ENCODE data around the gene DYNC2H1. TPM values are rescaled to one million over a fixed set of nuclear protein-coding genes. Genes with fewer than 3 reads are reported as not detected.

DYNC2H1 gene, protein sequence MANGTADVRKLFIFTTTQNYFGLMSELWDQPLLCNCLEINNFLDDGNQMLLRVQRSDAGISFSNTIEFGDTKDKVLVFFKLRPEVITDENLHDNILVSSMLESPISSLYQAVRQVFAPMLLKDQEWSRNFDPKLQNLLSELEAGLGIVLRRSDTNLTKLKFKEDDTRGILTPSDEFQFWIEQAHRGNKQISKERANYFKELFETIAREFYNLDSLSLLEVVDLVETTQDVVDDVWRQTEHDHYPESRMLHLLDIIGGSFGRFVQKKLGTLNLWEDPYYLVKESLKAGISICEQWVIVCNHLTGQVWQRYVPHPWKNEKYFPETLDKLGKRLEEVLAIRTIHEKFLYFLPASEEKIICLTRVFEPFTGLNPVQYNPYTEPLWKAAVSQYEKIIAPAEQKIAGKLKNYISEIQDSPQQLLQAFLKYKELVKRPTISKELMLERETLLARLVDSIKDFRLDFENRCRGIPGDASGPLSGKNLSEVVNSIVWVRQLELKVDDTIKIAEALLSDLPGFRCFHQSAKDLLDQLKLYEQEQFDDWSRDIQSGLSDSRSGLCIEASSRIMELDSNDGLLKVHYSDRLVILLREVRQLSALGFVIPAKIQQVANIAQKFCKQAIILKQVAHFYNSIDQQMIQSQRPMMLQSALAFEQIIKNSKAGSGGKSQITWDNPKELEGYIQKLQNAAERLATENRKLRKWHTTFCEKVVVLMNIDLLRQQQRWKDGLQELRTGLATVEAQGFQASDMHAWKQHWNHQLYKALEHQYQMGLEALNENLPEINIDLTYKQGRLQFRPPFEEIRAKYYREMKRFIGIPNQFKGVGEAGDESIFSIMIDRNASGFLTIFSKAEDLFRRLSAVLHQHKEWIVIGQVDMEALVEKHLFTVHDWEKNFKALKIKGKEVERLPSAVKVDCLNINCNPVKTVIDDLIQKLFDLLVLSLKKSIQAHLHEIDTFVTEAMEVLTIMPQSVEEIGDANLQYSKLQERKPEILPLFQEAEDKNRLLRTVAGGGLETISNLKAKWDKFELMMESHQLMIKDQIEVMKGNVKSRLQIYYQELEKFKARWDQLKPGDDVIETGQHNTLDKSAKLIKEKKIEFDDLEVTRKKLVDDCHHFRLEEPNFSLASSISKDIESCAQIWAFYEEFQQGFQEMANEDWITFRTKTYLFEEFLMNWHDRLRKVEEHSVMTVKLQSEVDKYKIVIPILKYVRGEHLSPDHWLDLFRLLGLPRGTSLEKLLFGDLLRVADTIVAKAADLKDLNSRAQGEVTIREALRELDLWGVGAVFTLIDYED (N-terminal part only)
- 1 to 10 TPM in 2 of 3 donors, under 1 TPM in 1; 0.98 to 2.3 (median 1.0) TPM for total RNA-seq

DNA sequence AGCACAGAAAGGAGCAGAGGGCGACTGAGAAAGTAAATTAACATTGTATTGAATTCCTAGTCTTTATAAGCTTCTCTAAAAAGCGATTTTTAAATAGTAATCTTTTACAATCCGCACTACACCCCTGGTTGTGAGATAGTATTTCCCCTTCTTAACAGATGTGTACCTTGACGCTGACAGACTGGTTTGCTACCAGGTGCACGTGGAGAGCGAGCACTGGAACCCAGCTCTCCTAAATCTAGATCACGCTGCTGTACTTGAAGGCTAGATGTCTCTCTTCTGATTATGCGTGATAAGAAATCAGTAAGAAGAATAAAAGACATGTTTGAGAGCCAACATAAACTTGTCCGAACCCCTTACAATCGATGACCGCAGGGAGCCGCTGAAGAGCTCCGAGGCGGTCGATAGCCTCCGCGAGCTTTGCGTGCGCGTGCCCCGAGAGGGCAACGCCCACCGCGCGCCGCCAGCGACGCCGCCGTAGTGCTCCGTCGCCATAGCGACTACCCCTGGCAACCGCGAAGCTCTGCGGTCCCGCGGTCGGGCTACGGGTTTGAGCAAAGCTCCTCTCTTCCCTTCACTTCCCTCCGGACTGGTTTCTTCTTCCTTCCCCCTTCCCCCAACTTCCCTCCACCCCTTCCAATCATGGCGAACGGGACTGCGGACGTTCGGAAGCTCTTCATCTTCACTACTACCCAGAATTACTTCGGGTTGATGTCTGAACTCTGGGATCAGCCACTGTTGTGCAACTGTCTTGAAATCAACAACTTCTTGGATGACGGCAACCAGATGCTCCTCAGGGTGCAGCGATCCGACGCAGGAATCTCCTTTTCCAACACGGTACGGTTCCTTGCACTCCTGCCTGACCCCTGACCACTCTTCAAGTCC is at the start of gene DYNC2H1:
Gene DYNC2H1, plus strand, starts transcription at position 494 of the 885 bp plus-strand sequence. Its CDS starts 149 bp downstream, at position 643.
- peaks cover 6% of the 10 kb centered on the region for H3K27me3 Mint-ChIP-seq (ENCODE audit: low read depth)
- no peaks in the 10 kb centered on the region for H3K9me3 Mint-ChIP-seq

DNA sequence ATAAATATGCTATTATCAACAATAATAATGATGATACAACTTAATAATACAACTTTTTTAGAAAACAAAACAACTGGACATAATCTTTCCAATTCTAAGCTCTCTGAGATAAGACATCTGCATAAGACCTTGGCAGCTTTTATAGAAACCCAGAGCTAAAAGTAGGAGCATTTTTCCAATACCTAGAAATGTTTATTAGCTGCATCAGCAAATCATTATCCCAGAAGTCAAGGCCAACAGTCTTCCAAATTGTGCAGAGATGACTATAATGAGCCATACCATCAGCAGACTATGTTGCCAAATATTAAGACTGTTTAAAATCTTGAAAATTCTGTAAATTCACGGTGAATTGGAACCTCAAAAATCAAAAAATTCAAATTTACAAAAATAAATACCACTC is 47.6 kb upstream of the DYNC2H1 start:
- DNase-seq (no peak), ATAC-seq (no peak)
- H3K9me3 Mint-ChIP-seq, result no peaks in the 10 kb centered on the region
- H3K4me1 Mint-ChIP-seq (ENCODE audit: low read depth), result no peaks in the 10 kb centered on the region
- no peaks in the 10 kb centered on the region for H3K27me3 Mint-ChIP-seq (ENCODE audit: low read depth)
- H3K4me3 Mint-ChIP-seq, result no peak overlapping the region
- peaks cover 30% of the 10 kb centered on the region for H3K36me3 Mint-ChIP-seq (ENCODE audit: insufficient read depth)

More for the DNA sequence above, at the start of gene DYNC2H1:
- ATAC-seq (peak; percentile 98), DNase-seq (peak; percentile 81)
- Mint-ChIP-seq H3K4me1 (ENCODE audit: low read depth) (peaks cover 12% of the 10 kb centered on the region), H3K36me3 (ENCODE audit: insufficient read depth) (no peaks in the 10 kb centered on the region), H3K4me3 (peak within 1 kb of the TSS; percentile 93)

DNA sequence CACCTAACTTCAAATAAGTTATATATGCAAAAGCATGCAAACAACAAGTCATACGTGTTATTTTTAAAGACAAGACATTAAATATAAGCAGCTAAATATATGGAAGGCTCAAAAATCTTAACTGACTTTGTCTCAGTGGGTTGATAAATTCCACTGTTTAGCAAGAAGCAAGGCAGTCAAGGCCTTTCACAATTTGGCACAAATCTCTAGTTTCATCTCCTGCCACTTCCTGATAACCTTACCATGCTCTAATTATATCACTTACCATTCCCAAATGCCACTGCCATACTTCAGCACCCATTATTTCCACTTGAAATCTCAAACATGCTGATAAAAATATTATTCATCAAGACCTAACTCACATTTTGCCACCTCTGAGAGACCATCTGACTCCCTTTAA is 42.1 kb upstream of the DYNC2H1 start:
- peaks cover 37% of the 10 kb centered on the region for H3K4me1 Mint-ChIP-seq (ENCODE audit: low read depth)
- H3K27me3 Mint-ChIP-seq (ENCODE audit: low read depth), result no peaks in the 10 kb centered on the region
- no peak overlapping the region for H3K4me3 Mint-ChIP-seq
- peaks cover 37% of the 10 kb centered on the region for H3K36me3 Mint-ChIP-seq (ENCODE audit: insufficient read depth)
- no peak for ATAC-seq
- H3K9me3 Mint-ChIP-seq, result no peaks in the 10 kb centered on the region
- no peak for DNase-seq

DNA sequence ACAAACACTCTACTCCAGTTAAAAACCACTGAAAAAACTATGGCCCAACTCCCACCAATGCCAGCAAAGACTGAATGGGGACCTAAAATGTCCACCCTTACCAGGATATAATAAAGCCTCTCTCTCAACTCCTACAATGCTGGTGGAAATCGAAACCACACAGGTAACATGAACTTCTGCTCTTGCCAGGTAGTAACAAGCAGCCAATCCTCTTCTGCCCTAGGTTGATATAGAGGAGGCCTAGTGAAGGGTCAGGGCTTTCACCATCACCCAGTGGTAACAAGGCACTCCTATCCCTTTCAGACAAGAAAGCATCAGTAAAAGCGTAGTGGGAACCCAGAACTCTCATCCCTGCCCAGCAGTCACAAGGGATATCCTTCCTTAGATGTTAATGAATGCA is 39.9 kb upstream of the DYNC2H1 start:
- Mint-ChIP-seq H3K4me1 (ENCODE audit: low read depth) (peaks cover 40% of the 10 kb centered on the region), H3K36me3 (ENCODE audit: insufficient read depth) (peaks cover 35% of the 10 kb centered on the region), H3K9me3 (no peaks in the 10 kb centered on the region), H3K4me3 (peak overlapping the region; percentile 19), H3K27me3 (ENCODE audit: low read depth) (no peaks in the 10 kb centered on the region)
- no peak for ATAC-seq
- no peak for DNase-seq

DNA sequence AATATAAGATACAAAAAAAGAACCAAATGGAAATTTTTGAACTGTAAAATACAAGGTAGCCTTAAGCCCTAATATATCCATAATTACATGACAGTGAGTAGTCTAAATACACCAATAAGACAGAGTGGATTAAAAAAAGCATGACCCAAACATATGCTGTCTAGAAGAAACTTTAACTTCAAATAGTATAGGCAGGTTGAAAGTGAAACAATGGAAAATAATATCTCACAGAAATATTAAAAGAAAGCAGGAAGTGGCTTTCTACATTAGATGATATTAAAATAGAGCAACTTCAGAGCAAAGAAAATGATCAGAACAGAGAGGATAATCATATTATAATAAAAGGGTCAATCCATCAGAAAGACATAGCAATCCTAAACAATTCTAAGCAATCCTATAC is 39.1 kb upstream of the DYNC2H1 start:
- ATAC-seq (no peak), DNase-seq (no peak)
- Mint-ChIP-seq H3K4me1 (ENCODE audit: low read depth) (peaks cover 40% of the 10 kb centered on the region), H3K27me3 (ENCODE audit: low read depth) (no peaks in the 10 kb centered on the region), H3K4me3 (peak overlapping the region; percentile 4), H3K9me3 (no peaks in the 10 kb centered on the region), H3K36me3 (ENCODE audit: insufficient read depth) (peaks cover 37% of the 10 kb centered on the region)

DNA sequence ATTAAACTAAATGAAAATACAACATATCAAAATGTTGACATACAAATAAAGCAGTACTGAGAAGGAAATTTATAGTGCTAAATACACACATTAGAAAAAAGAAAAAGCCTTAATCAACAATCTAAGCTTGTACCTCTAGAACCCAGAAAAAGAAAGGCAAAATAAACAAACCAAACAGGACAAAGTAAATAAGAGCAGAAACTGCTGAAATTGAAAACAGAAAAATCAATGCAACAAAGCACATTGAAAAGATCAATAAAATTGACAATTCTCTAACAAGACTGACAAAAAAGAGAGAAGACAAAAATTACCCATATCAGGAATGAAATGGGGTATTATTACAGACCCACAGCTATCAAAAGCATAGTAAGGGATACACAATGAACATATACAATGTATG is 38.2 kb upstream of the DYNC2H1 start:
- ATAC-seq (no peak), DNase-seq (no peak)
- Mint-ChIP-seq H3K9me3 (no peaks in the 10 kb centered on the region), H3K36me3 (ENCODE audit: insufficient read depth) (peaks cover 42% of the 10 kb centered on the region), H3K4me3 (no peak overlapping the region), H3K4me1 (ENCODE audit: low read depth) (peaks cover 40% of the 10 kb centered on the region), H3K27me3 (ENCODE audit: low read depth) (no peaks in the 10 kb centered on the region)

DNA sequence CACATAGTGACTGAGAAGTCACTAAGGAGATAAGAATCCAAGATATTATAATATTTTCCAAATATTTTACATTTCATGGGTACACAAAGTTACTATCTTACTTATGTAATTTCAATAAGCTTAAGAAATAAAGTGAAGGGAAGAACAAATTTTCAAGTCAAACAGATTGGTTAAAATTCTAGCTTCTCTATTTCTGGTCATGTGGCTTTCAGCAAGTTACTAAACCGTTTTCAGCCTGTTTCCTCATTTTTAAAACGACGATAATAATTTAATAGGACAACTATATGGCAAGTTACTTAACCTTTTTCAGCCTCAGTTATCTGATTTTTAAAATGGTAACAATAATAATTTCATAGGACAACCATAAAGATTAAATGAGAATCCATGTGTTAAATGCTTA is 32.9 kb upstream of the DYNC2H1 start:
- Mint-ChIP-seq H3K27me3 (ENCODE audit: low read depth) (no peaks in the 10 kb centered on the region), H3K36me3 (ENCODE audit: insufficient read depth) (peaks cover 53% of the 10 kb centered on the region), H3K9me3 (no peaks in the 10 kb centered on the region), H3K4me3 (no peak overlapping the region), H3K4me1 (ENCODE audit: low read depth) (peaks cover 3% of the 10 kb centered on the region)
- ATAC-seq (no peak), DNase-seq (no peak)

DNA sequence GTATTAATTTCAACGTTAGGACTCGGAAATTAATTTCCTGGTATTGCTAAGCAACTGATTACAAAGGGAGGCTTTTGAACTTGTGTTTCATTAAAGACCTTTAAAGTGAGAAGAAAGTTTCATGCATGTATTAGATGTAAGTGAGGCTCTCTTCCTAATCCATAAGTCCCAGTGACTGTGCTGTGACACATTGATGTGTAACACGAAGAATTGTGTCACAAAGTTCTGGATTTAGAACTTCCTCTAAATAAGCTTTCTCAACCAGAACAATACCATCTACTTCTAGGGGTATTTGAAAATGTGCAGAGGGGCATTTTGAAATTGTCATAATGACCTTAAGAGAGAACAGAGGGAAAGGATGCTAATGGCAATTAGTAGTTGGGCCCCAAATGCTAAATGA is 31.7 kb upstream of the DYNC2H1 start:
- ATAC-seq (no peak), DNase-seq (no peak)
- no peaks in the 10 kb centered on the region for H3K4me1 Mint-ChIP-seq (ENCODE audit: low read depth)
- H3K36me3 Mint-ChIP-seq (ENCODE audit: insufficient read depth), result peaks cover 50% of the 10 kb centered on the region
- no peaks in the 10 kb centered on the region for H3K9me3 Mint-ChIP-seq
- no peak overlapping the region for H3K4me3 Mint-ChIP-seq
- H3K27me3 Mint-ChIP-seq (ENCODE audit: low read depth), result no peaks in the 10 kb centered on the region

DNA sequence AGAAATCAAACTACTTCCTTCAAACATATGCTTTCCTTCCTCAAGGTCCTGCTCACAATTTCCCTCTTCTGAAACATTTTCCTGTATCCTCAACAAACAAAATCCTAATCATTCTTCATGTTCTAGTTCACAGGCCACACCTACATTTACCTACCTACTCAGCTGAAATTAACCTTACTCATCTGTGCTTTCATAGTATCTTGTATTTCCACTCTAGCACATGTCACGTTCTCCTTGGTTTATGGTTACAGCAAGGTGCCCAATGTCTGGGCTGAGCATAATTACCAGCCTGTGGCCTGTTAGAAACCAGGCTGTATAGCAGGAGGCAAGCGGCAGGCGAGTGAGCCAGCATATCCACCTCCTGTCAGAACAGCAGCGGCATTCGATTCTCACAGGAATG is 30.5 kb upstream of the DYNC2H1 start:
- DNase-seq, result no peak
- Mint-ChIP-seq H3K4me3 (no peak overlapping the region), H3K27me3 (ENCODE audit: low read depth) (no peaks in the 10 kb centered on the region), H3K9me3 (no peaks in the 10 kb centered on the region), H3K36me3 (ENCODE audit: insufficient read depth) (peaks cover 51% of the 10 kb centered on the region), H3K4me1 (ENCODE audit: low read depth) (no peaks in the 10 kb centered on the region)
- no peak for ATAC-seq

DNA sequence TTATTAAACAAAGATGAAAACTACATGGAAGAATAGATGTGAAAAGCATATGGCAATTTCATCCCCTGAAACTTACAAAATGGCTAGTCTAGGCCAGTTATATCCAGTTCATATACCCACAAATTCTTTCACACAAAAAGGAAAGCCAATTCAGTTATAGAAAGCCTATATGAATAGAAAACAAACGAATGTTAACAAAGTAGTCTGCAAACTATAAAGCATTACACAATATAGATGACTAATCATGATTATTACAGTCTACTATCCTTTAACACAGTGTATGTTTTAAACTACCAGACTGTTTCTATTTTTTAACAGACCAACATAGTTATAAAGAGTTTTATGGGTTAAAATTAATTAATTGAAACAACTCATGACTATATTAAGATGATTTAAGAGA is 29.4 kb upstream of the DYNC2H1 start:
- ATAC-seq (no peak), DNase-seq (no peak)
- H3K36me3 Mint-ChIP-seq (ENCODE audit: insufficient read depth), result peaks cover 51% of the 10 kb centered on the region
- no peaks in the 10 kb centered on the region for H3K9me3 Mint-ChIP-seq
- H3K4me3 Mint-ChIP-seq, result no peak overlapping the region
- H3K27me3 Mint-ChIP-seq (ENCODE audit: low read depth), result no peaks in the 10 kb centered on the region
- H3K4me1 Mint-ChIP-seq (ENCODE audit: low read depth), result no peaks in the 10 kb centered on the region

DNA sequence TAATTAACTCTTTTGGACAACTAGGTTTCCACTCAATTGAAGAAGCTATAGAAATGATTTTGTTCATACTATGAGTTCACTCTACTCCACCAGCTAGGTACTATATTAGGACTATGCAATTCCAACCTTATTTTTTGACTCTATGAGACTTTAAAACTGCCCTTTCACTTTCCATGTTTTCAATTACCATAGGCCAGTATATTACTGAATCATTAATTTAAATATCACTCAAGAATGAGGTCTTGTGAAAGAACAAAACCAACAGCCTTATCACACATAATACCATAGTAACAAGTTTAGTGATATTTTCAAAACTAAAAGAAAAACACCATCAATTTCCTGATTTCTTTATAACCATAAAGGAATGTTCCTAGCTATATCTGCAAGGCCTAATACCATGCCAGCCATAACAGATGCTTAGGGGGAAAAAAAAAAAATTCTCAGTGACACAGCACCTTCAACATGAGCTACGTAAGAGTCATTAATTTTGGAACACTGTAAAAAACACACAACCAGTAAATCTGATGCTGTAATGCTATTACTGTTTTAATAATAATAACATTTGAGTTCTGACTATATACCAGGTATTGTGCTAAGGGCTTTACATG is 23.4 kb upstream of the DYNC2H1 start:
- Mint-ChIP-seq H3K27me3 (ENCODE audit: low read depth) (no peaks in the 10 kb centered on the region), H3K4me3 (no peak overlapping the region), H3K4me1 (ENCODE audit: low read depth) (peaks cover 30% of the 10 kb centered on the region)

DNA sequence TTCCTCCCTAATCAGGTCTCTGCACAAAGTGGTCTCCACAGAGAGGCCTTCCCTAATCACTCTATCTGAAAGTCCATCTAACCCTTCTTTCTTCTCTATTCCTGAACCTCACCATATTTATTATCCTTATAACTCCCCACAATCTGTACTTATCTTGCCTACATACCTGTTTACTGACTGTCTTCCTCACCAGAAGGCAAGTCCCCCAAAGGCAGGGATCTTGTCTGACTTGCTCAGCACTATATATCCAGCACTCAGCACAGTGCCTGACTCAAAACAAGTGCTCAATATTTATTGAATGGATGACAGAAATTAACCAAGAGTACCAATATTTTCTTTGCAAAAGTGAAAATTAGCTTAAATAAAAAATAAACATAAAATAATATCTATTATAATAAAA is 22.8 kb upstream of the DYNC2H1 start:
- no peak for ATAC-seq
- DNase-seq, result no peak
- Mint-ChIP-seq H3K36me3 (ENCODE audit: insufficient read depth) (peaks cover 26% of the 10 kb centered on the region), H3K27me3 (ENCODE audit: low read depth) (no peaks in the 10 kb centered on the region), H3K4me1 (ENCODE audit: low read depth) (peaks cover 30% of the 10 kb centered on the region), H3K9me3 (no peaks in the 10 kb centered on the region), H3K4me3 (no peak overlapping the region)

More for the DNA sequence above, 23.4 kb upstream of the DYNC2H1 start:
- ATAC-seq (no peak), DNase-seq (no peak)
- peaks cover 26% of the 10 kb centered on the region for H3K36me3 Mint-ChIP-seq (ENCODE audit: insufficient read depth)
- H3K9me3 Mint-ChIP-seq, result no peaks in the 10 kb centered on the region

Measured in activated T-cell treated with anti-CD3 and anti-CD28 coated beads, Interleukin-2, amount 50 U/mL, for 4 hours (primary cell).